Osteoblast (primary cell): ENCODE results near the gene CHI3L2. TPM values are rescaled to one million over a fixed set of nuclear protein-coding genes. Genes with fewer than 3 reads are reported as not detected.
A peak's percentile ranks its signal among the peaks of the same experiment; 100 is the strongest.

Experiments used
- DNase-seq: peaks from one replicate; pipeline ENCODE4 v3.0.0; 2011; ENCODE audit warnings: low spot score, mixed read lengths; ENCODE audit not compliant: insufficient read length; ENCODE audit errors: missing footprints
- H2AFZ ChIP-seq: 2 replicates; pipeline ENCODE4 v1.6.0; 2011; ENCODE audit warnings: mild to moderate bottlenecking, low read length
- H3K27ac ChIP-seq: 2 replicates; pipeline ENCODE4 v1.5.1; 2011; ENCODE audit warnings: mild to moderate bottlenecking, low read depth, low read length, moderate library complexity
- H3K27me3 ChIP-seq: 2 replicates; pipeline ENCODE4 v1.6.0; 2012; ENCODE audit warnings: mild to moderate bottlenecking, control low read depth, inconsistent platforms, low read length, moderate library complexity; ENCODE audit not compliant: insufficient read depth
- H3K36me3 ChIP-seq: 2 replicates; pipeline ENCODE4 v1.5.1; 2011; ENCODE audit warnings: mild to moderate bottlenecking, low read length, control low read depth, moderate library complexity; ENCODE audit not compliant: insufficient read depth
- H3K4me1 ChIP-seq: 2 replicates; pipeline ENCODE4 v1.5.1; 2011; ENCODE audit warnings: mild to moderate bottlenecking, low read length, control low read depth, moderate library complexity; ENCODE audit not compliant: insufficient read depth
- H3K4me2 ChIP-seq: 2 replicates; pipeline ENCODE4 v1.6.0; 2011; ENCODE audit warnings: mild to moderate bottlenecking, low read length; ENCODE audit not compliant: insufficient read depth
- H3K4me3 ChIP-seq: fragments of 200-600 bp; sonication (generic); 3 replicates; pipeline ENCODE4 v1.5.1; 2012; ENCODE audit warnings: mild to moderate bottlenecking, low read length, inconsistent platforms; ENCODE audit not compliant: insufficient read depth
- H3K79me2 ChIP-seq: 2 replicates; pipeline ENCODE4 v1.6.0; 2012; ENCODE audit warnings: mild to moderate bottlenecking, low read length, control low read depth, inconsistent platforms; ENCODE audit not compliant: insufficient read depth
- H3K9me3 ChIP-seq: 2 replicates; pipeline ENCODE4 v1.5.1; 2011; ENCODE audit warnings: low read depth, low read length, control low read depth
- H4K20me1 ChIP-seq: 2 replicates; pipeline ENCODE4 v1.6.0; 2012; ENCODE audit warnings: mild to moderate bottlenecking, low read length, control low read depth; ENCODE audit not compliant: insufficient read depth
- total RNA-seq: library from RNA; depleted of rRNA; stranded (reverse); fragments of >200 nt; gene quantifications from 2 replicates; pipeline ENCODE4 v1.2.3, GENCODE V29; 2012
- TF ChIP-seq, protein P1 (sequence below): IDR thresholded peaks from 2 replicates; pipeline ENCODE4 v1.5.1; 2011; ENCODE audit warnings: mild to moderate bottlenecking, low read depth, low read length, moderate library complexity; ENCODE audit errors: extremely low read depth

Gene CHI3L2
- total RNA-seq, 1 donor: 2.9 TPM

DNA sequence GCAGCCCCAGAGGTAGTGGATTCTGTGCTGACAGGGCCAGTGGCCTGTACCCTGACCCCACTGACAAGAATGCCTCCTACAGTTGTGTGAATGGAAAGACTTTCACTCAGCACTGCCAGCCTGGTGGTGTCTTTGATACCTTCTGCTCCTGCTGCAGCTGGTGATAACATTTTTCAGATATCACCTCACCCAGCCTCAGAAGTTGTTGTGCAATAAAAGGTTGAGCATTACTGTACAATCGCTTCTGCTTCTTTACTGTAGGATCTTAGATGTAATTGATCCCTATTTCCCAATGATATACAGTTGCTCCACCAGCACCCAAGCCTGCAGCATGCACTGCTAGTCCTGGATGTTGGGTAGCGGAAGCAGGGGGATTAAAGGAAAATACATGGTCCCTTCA lies 58.4 kb downstream of the CHI3L2 start:
- no peak for DNase-seq
- Histone ChIP-seq H3K27me3 (peaks cover 10% of the 10 kb centered on the region), H3K79me2 (no peaks in the 10 kb centered on the region), H3K9me3 (no peaks in the 10 kb centered on the region), H3K36me3 (no peaks in the 10 kb centered on the region), H3K27ac (no peak overlapping the region), H3K4me3 (no peak overlapping the region), H3K4me2 (no peak overlapping the region), H3K4me1 (peaks cover 2% of the 10 kb centered on the region), H4K20me1 (no peaks in the 10 kb centered on the region), H2AFZ (no peak overlapping the region)
- TF ChIP-seq, protein P1, sequence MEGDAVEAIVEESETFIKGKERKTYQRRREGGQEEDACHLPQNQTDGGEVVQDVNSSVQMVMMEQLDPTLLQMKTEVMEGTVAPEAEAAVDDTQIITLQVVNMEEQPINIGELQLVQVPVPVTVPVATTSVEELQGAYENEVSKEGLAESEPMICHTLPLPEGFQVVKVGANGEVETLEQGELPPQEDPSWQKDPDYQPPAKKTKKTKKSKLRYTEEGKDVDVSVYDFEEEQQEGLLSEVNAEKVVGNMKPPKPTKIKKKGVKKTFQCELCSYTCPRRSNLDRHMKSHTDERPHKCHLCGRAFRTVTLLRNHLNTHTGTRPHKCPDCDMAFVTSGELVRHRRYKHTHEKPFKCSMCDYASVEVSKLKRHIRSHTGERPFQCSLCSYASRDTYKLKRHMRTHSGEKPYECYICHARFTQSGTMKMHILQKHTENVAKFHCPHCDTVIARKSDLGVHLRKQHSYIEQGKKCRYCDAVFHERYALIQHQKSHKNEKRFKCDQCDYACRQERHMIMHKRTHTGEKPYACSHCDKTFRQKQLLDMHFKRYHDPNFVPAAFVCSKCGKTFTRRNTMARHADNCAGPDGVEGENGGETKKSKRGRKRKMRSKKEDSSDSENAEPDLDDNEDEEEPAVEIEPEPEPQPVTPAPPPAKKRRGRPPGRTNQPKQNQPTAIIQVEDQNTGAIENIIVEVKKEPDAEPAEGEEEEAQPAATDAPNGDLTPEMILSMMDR: no peak

DNA sequence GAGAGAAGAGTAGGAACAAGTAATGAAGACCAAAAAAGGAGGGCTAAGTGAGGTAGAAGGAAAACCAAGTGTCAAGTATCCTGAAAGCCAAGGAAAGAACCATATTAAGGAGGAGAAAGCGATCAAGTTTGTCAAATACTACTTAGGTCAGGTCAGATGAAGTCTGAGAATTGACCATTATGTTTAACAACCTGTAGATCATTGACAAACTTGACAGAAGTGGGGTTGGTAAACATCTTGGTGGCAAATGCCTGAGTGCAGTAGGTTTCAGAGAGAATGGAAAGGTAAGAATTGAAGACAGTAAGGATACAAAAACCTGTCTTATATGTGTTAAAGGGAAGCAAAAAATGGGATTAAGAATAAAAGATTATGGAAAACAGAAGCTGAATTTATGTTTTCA lies 59.4 kb downstream of the CHI3L2 start:
- Histone ChIP-seq H3K4me2 (no peak overlapping the region), H2AFZ (no peak overlapping the region), H3K4me1 (peaks cover 2% of the 10 kb centered on the region), H3K4me3 (no peak overlapping the region), H3K27me3 (peaks cover 10% of the 10 kb centered on the region), H4K20me1 (no peaks in the 10 kb centered on the region), H3K27ac (no peak overlapping the region), H3K36me3 (no peaks in the 10 kb centered on the region), H3K9me3 (no peaks in the 10 kb centered on the region), H3K79me2 (no peaks in the 10 kb centered on the region)
- TF ChIP-seq, protein P1: no peak
- DNase-seq: peak; percentile 36

DNA sequence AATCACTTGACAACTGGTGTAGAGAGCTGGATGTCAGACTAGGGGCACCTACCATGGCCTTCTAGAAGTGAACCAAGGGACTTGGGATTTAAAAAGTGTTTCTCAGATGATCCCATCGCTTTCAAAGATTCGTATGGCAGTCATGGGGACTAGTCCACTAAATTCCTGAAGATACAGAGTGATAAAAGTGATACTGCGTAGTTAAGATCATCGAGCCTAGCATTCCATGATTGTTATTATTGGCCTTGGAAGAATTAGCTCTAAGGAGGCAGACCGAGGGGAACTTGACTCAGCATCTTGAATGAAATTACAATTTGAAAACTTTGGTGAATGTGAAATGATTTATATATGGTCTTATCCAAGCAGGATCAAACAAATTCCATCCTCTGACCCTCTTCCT lies 61.9 kb downstream of the CHI3L2 start:
- Histone ChIP-seq H3K36me3 (no peaks in the 10 kb centered on the region), H3K9me3 (no peaks in the 10 kb centered on the region), H3K4me3 (no peak overlapping the region), H2AFZ (no peak overlapping the region), H3K4me2 (no peak overlapping the region), H3K27ac (no peak overlapping the region), H3K27me3 (peaks cover 10% of the 10 kb centered on the region), H3K79me2 (no peaks in the 10 kb centered on the region), H4K20me1 (no peaks in the 10 kb centered on the region), H3K4me1 (peaks cover 2% of the 10 kb centered on the region)
- DNase-seq: no peak
- TF ChIP-seq, protein P1: no peak

DNA sequence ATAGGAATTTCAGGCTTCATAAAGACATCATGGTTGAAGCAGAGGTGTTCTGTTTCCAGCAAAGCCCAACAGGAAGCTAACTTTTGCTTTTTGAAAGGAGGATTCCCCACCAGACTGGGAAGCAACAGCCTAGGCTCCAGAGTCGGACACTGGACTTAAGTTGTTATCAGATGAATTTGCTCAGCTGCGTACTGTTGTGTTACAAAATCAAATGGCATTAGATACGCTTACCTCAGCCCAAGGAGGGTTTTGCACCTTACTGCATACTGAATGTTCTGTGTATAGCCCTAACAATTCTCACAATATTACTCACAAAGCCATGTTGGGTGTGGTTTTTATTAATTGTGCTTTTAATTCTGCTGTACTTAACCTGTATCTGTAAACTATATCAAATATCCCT lies 62.6 kb downstream of the CHI3L2 start:
- H3K4me2 ChIP-seq: no peak overlapping the region
- H3K27me3 ChIP-seq: peaks cover 10% of the 10 kb centered on the region
- no peak overlapping the region for H2AFZ ChIP-seq
- H3K4me1 ChIP-seq: peaks cover 2% of the 10 kb centered on the region
- no peaks in the 10 kb centered on the region for H3K79me2 ChIP-seq
- H3K9me3 ChIP-seq: no peaks in the 10 kb centered on the region
- TF ChIP-seq, protein P1: no peak
- no peaks in the 10 kb centered on the region for H3K36me3 ChIP-seq
- no peak overlapping the region for H3K27ac ChIP-seq
- no peaks in the 10 kb centered on the region for H4K20me1 ChIP-seq
- H3K4me3 ChIP-seq: no peak overlapping the region
- no peak for DNase-seq
